ENCODE data around the gene PIAS4.

Gene PIAS4

DNA sequence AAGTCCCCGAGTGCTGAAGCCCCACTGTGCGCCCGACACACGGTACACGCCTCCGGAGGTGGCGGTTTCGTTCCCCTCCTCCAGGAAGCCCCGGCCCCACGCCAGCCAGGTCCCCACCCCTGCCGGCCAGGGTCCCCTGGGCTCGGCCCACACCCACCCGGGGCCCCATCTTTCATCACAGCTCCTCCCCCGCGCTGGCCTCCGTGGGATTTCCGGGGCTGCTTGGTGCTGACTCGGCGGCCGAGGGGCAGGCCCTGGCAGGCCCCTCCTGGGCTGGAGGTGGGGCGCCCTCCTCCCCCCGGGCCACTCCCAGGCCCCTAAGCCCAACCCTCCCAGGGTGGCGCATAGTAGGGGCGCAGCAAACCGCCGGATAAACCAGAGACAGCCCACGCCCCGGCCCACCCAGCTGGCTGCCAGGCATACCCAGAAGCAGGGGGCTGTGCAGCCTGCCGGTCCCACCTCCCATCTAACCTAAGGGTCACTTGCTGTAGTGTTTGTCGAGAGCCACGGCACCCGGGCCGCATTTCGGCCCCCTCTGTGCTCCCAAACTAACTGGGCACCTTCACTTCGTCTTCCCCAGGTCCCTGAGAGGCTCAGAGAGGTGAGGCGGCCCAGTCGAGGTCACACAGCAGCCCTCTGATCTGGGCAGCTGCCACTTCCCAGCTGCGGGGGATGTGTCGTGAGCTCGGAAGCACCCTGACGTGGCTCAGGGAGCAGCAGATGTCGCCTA, 52.5 kb downstream of the PIAS4 start:
- DNase-seq (ENCODE audit: low spot score): no peak

DNA sequence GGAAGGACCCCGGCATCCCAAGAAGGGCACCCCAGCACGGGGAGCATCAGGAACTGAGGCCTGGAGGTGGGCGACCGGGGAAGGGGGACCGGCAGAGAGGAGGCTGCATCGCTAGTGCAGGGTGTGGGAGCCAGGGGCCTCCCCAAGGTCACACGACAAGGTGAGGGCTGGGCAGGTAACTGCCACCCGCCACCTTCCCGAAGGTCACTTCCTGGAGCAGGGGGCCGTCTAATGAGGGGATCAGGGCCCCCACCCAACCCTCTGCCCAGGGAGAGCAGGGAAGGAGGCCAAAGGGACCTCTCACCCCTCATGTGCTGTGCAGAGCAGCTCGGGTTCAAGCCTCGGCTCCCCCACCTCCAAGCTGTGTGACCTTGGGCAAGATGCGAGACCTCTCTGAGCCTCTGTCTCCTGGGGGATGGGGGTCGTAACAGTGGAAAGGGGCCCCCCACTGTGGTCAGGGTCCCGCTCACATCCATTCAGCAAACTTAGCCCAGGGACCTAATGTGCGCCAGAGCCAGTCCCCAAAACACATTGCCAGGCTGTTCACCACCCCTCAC, 53.2 kb downstream of the PIAS4 start:
- no peak for DNase-seq (ENCODE audit: low spot score)

DNA sequence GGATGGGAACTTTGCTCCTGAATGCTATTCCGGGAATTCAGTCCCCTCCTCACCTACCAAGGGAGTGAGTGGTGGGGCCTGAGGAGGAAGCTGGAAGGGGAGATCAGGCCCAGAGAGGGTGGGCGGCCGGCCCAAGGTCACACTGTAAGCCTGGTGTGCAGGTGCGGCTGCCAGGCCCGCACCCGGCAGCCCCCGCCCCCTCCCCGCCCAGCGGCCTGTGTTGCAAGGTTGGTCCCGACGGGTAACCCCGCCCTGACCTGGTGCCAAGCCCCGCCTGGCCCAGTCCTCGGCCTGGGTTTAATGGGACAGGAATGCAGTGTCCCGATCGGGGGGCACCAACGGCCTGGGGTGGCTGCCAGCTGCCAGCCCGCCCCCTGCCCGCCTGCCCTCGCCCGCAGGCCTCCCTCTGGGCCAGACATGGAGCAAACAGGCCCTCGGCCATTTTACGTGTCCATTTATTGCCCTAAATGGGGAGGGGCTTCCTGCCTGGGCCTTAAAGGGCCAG, 53.7 kb downstream of the PIAS4 start:
- DNase-seq (ENCODE audit: low spot score): peak; percentile 48

DNA sequence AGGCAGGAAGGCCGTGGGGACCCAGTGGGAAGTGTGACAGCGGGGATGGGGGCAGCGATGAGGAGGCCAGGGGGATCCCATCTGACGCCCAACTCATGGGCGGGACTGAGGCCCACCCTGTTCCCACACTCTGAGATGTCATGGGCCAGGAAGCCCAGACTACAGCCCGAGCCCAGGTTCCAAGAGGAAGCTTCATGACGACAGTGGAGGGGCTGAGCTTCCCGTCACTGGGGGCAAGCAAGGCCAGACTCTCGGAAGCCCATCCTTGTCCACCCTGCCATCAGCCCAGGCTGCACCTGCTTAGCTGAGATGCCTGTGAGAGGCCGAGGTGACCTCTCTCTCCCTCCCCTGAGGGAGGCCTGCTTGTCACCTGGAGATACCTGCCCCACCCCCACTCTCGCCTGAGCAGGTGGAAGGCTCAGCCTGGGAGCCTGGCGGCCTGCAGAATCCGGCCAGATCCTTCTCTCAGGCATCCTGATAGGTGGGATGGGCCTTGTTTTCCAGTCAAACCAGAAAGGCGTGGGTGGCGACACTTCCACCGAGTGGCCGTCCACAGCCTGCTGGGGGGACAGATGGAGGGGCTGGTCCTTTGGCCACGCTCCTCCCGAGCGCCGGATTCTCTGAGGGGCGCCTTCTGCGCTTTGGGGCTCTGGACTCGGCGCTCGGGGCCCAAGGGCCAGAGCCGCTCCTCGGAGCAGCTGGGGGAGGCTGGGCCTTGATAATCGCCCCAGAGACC, 54.3 kb downstream of the PIAS4 start:
- DNase-seq (ENCODE audit: low spot score): no peak

DNA sequence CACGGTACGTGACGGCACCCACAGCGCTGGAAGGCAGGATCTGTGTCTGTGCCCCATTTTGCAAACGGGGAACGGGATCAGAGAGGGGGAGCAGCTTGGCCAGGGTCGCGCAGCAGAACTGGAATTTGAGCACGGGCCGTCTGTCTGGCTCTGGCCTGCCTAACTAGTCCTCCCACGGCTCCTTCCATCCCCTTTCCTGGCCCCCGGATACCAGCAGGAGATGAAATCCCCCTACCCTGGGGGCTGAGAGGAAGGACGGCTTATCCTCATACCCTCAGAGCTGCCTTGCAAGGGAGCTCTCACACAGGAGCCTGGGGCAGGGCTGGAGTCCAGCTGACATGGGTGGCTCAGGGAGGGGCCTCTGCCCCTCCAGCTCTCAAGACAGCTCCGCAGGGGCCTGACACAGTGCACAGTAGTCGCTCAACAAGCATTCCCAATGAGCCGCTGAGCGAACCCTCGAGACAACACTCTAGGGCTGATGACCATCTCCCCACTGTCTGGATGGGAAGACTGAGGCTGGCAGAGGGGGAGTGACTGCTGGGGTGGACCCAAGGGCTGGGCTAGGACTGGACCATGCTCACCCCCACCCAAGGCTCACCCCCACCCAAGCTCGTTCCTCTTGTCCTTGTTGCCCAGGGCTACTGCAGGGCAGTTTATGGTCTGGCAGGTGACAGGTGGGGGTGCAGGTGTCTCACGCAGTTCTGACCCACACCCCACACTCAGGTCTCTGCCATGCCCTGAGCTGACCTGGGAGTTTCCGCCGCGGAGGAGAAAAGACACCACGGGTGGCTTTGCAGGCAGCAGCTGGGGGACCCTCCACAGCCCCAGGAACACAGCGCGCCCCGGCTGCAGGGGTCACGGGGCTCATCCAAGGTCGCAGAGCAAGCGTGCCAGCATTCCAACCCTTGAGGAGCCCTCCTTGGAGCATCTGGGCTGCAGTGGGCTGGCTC, 55.2 kb downstream of the PIAS4 start:
- no peak for DNase-seq (ENCODE audit: low spot score)

DNA sequence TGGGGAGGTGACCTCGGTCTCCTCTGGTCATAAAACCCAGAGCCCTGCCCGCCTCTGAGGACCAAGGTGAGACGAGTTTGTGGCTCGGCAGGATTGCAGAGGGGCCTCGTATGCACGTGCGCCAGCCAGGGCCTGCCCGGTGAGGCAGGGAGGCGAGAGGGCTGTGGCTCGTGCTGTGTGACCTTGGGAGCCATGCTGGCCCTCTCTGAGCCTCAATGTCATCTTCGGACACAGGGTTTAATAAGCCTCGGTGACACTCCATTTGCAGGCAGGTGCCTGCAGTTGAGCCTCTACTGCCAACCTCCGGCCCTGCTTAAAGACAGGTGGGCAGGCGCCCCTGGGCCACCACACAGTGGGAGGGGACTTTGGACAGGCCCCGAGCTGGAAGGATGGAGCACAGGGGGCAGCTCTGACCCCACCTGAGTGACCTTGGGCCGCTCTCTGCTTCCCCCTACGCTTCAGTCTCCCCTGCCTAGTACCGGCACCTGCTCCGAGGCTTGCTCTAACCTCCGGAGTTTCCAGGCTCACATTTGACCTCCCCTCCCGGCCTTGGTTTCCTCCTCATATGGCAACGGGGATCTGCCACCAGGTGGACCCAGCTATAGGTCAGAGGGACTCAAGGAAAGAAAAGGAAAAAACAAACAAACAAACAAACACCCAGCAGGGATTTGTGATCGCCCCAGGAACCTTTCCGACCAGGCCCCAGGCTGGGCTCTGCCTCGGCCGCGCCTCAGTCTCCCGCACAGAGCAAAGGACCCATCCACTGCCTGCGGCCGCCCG, 56.0 kb downstream of the PIAS4 start:
- DNase-seq (ENCODE audit: low spot score): no peak

DNA sequence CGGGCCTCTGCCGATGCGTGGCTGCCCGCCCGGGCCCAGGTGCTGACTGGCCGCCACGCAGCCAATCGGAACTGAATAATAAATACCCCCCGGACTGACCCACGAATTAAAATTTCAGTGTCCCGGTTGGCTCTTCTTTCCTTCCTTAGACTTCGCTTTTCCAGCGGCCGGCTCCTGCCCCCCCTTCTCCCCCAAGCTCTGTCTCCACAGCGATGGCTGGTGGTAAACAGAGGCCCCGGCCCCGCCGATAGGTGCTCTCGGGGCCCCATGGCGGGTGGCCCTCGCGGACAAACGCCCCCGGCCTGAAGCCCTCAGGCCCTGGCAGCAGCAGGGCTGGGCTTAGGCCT, 56.6 kb downstream of the PIAS4 start:
- no peak for DNase-seq (ENCODE audit: low spot score)

DNA sequence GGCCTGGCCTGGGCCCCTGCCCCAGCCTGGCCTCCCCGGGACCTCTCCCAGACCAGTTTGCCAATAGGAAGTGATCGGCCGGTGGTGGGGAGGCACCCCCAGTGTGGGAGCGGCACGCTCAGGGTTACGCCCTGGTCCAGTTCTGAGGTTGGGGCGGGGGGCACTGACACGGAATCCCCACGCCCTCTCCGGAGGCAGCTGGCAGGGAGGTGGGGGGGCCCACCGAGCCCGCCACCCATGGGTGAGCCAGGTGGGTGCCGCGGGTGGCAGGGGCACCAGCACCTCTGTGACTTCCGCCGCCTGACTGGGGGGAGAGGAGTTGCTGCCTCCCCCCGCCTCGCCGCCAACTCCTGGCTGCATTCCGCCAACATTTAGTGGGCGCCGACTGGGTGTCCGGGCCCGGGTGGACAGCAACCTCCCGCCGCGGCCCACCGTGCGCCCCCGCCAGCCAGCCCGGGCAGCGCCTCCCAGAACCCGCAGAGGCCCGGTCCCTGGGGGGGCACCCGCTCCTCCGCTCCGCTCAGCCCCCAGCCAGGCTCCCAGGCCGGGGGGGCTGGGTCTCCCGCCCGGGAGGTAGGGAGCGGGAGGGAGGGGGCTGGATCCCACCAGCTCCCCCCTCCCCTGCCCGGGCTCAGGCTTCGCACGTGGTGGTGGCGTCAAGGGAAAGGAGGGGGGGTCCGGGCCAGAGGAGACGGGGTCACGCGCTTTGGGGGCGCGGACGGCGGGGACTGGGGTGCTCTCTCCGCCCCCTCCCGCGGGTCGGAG, 57.1 kb downstream of the PIAS4 start:
- no peak for DNase-seq (ENCODE audit: low spot score)

DNA sequence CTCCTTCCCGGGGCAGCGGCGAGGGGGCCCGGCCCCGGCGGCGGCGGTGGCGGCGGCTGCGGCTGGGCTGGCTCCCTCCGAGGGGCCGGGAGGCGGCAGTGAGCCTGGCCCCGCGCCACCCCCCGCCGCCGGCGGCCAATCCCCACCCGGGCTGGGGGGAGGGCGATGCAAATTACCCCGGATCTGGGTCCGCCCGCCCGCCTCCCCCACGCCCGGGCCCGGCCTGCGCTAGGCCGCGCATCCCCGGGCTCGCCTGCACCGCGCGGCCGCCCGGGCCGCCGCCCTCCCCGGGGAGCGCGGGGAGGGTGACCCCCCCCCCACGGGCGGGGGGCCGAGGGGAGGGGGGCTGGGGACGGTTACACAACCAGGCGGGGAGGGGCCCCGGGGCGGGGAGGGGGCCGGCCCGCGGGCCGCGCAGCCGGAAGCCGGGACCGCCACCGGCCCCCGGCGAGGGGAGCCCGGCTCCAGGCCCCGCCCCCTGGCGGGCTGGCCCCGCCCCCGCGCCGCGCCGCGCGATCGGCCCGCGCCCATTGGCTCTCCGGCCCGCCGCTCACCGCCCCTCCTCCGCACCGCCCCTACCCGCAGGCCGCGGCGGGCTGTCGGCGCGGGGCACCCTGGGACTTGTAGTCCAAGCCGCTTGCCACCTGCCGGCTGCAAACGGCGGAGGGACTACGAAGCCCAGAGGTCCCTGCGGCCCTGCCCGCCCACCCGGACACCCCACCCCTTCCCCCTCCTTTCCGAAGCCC, 58.1 kb downstream of the PIAS4 start:
- peak; percentile 95 for DNase-seq (ENCODE audit: low spot score)

DNA sequence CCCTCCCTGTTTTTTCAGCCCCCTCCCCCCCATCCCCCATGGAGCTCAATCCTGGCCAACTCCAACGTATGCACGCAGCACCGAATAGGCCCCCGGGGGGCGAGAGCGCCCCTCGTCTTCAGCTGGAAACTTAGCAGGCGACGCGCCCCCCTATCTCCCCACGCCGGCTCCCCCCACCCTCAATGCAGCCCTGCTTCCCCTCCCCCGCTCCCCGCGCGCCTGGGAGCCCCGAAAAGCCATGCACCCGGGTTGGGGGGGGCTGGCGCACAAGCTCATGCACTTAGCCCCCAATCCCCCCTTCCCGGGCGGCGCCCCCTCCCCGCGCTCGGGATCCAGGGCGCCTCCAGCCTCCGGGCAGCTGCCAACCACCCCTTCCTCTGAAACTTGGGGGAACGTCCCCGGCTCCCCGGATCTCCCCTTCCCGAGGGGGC, 58.7 kb downstream of the PIAS4 start:
- no peak for DNase-seq (ENCODE audit: low spot score)

DNA sequence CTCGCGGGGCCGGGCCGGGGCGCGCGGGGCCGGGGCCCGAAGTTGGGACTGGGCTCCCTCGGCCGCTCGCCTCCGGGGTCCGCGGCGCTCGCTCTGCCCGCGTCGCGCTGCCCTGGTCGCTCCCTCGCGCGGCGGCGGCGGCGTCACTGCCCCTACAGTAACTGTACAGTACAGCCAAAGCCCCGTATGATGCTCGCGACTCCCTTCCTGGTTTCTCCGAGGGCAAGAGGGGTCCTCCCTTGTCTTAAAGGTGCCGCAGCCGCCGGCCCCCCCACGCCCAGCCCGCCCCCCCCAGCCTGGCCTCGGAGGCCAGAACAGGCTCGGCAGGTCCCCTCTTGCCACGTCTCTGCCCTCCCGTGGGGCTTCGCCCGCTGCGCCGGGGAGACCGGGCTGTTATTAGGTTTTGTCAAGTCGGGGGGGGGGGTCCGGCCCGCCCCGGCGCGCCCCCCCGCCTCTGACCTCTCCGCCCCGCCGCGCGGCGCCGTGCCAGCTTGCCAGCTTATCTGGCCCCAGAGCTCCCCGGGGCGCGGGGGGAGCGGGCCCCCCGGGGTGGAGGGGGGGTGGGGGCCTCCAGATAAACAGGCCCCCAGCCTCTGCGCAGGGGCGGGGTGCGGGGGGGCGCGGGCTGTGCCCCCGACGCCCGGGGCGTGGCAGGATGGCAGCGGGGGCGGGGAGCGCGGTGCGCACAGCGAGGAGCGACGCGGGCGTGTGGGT, 59.3 kb downstream of the PIAS4 start, which contains the start of gene ZBTB7A:
Gene ZBTB7A (minus strand): TSS at position 218 of the 714 bp plus-strand sequence. CDS start 11,667 bp downstream, outside the sequence.
- DNase-seq (ENCODE audit: low spot score): peak; percentile 89

DNA sequence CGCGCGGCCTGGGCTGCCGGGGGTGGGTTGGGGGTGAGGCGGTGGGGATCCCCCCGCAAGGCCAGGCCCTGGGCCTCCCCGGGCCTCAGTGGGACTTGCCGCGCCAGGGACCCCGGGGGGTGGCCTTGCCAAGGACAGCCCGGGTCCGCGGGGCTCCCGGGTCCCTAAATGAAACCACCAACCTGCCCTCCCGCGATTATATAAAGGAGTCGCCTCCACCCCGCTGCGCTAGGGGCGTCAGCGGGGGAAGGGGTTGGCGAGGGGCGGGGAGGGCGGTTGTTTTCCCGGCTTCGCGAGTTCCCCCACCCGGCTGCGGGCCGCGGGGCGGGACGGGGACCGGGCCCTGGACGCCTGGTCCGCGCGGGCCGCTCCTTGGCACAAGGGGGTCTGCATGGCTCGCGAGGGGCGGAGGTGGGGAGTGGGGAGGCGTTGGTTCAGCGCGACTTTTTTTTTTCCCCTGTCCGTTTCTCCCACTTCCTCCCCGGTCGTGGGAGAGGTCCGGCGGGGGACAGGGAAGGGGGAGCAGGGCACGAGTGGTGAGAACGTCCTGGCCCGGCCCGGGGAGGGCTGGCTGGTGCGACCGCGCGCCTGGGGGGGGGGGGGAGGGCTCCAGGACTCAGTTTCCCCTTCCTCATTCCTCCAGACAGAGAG, 60.0 kb downstream of the PIAS4 start:
- no peak for DNase-seq (ENCODE audit: low spot score)

DNA sequence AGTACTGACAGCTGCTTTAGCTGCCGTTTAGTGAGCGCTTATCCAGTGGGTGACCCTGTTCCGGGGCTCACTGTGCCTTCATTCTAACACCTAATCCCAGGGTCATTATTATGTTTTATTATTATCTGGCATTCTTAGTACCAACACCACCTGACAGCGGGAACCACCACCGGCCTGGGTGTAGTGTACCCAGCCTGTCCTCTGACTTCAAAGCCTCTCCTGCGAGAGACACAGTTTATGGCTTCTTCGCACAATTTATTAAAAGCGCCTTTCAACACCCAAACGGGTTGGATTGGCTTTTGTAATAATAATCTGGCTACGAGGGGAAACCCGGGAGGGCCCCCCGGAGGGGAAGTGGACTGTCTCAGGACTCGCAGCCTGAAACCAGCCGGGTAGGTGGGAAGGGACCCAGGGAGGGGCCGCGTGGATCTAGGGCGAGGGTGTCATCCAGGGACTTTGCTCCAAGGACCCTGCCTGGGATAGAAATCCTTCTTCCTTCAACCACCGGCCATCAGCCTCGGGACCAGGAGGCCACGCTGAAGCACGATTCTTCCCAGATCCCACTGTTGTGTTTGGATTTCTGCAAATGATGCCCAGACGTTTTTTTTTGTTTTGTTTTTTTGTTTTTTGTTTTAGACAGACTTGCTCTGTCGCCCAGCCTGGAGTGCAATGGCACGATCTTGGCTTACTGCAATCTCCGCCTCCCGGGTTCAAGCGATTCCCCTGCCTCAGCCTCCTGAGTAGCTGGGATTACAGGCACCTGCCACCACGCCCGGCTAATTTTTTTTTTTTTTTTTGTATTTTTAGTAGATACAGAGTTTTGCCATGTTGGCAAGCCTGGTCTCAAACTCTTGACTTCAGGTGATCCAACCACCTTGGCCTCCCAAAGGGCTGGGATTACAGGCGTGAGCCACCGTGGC, 60.8 kb downstream of the PIAS4 start:
- no peak for DNase-seq (ENCODE audit: low spot score)

DNA sequence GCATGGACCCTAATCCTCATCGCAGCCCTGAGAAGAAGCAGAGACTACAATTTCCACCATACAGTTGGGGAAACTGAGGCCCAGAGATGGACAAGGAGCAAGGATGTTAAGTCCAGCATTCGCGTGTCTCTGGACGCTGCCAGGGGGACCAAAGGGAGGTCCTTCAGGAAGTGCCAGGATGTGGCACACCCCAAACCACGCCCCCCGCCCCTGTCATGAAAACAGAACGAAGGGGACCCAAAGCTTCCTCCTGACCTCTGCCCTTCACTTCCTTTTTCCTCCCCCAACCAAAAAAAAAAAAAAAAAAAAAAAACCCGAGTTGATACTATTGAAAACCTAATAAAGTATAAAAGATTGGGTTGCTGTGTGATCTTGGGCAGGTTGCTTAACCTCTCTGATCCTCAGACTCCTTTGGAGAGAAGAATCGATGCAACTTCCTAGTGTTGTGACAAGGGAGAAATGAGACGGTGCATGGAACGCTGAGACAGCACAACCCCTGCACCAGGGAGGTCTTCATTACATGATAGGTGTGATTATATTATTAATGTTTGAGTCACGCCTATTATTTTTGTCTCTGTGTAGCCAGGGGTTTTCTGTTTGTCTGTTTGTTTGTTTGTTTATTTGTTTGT, 61.9 kb downstream of the PIAS4 start:
- DNase-seq (ENCODE audit: low spot score): no peak

DNA sequence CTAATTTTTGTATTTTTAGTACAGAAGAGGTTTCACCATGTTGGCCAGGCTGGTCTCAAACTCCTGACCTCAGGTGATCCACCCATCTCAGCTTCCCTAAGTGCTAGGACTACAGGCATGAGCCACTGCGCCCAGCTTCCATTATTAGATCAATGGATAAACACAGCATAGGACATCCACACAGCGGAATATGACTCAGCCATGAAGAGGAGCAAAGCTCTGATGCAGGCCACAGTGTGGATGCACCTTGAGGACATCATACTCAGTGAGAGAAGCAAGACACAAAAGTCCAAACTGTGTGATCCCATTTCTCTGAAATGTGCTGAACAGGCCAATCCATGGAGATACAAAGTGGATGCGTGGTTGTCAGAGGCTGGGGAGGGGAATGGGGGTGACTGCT, 64.1 kb downstream of the PIAS4 start:
- DNase-seq (ENCODE audit: low spot score): no peak

DNA sequence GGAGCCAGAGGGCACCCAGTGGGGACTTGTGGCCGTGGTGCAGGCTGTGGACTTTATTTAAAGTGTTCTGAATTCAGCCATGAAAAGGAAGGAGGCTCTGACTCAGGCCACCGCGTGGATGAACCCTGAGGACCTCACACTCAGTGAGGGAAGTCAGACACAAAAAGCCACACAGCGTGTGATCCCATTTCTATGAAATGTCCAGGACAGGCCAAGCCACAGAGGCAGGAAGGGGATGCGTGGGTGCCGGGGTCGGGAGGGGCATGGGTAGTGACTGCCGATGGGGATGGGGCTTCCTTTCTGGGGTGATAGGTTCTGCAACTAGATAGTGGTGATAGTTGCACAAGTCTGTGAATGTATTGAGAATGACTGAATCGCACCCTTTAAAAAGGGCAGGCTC, 67.8 kb downstream of the PIAS4 start:
- DNase-seq (ENCODE audit: low spot score): no peak

DNA sequence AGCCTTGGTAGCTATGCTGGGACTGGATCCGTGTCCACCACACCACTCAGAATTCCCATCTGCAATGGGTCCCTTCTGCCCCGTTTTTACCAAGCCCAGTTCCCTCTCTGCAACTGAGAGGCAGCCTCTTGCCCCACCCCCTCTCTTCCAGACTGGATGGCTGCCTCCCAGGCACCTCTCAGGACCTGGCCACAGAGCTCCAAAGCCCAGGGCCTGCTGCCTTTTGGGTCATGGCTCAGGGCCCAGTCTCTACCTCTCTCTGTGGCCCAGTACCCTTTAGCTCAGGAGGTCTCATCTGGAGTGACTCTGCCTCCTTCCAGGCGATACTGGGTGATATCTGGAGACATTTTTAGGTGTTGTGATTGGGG, 69.5 kb downstream of the PIAS4 start:
- DNase-seq (ENCODE audit: low spot score): no peak

Data from LoVo (cell line).